Body of pancreas (tissue), 4 donors: Measurements from ENCODE around the gene RBBP8NL. TPM values are rescaled to one million over a fixed set of nuclear protein-coding genes. Genes with fewer than 3 reads are reported as not detected.

ENCODE experiments used
- ATAC-seq: fragments of 150-250 bp; one replicate; pipeline ENCODE4 v1.9.1; 2016
- DNase-seq, 4 donors: peaks; one replicate each; pipeline ENCODE4 v3.0.0-alpha.2; 2019
- H3K27ac ChIP-seq, 4 donors: fragments of 200-600 bp; sonication (generic); 1 replicate in 3 of 4; 2 replicates in 1 of 4; pipeline versions ENCODE4 v1.5.1 to v1.6.1; 2016 to 2019; ENCODE audit warnings: mild to moderate bottlenecking in 1 of 4, mixed read lengths in 1 of 4, moderate library complexity in 1 of 4
- H3K27me3 ChIP-seq, 2 donors: fragments of 200-600 bp; sonication (generic); one replicate each; pipeline ENCODE4 v1.6.0; 2016; ENCODE audit warnings: mild to moderate bottlenecking in 1 of 2
- H3K36me3 ChIP-seq, 2 donors: fragments of 200-600 bp; sonication (generic); replicated peaks in 1 of 2; 2 replicates each; pipeline ENCODE4 v1.5.1; 2016; ENCODE audit warnings: low read depth in 2 of 2; ENCODE audit not compliant: insufficient read depth in 1 of 2
- H3K4me1 ChIP-seq: fragments of 200-600 bp; sonication (generic); one replicate; pipeline ENCODE4 v1.6.0; 2016
- H3K4me3 ChIP-seq, 2 donors: fragments of 200-600 bp; sonication (generic); 1 replicate in 1 of 2; 2 replicates in 1 of 2; pipeline ENCODE4 v1.5.1; 2016 to 2019
- H3K9me3 ChIP-seq, 3 donors: fragments of 200-600 bp; sonication (generic); 1 replicate in 2 of 3; 2 replicates in 1 of 3; pipeline ENCODE4 v1.5.1; 2016
- CTCF ChIP-seq, 7 experiments: fragments of 450-650 bp in 4 of 7; fragments of 200-600 bp in 3 of 7; sonication (generic) in 3 of 7; IDR thresholded peaks; one replicate each; pipeline ENCODE4 v1.5.1; 2016 to 2019; ENCODE audit warnings: antibody characterized with exemption in 7 of 7
- POLR2A ChIP-seq, 3 donors: fragments of 450-650 bp; IDR thresholded peaks; one replicate each; pipeline ENCODE4 v1.6.1; 2016; ENCODE audit warnings: antibody characterized with exemption in 3 of 3, mild to moderate bottlenecking in 2 of 3
- whole genome bisulfite sequencing, 2 donors: methylation state at CpG; one replicate each; pipeline ENCODE4 v1.1.5; 2017; 5-methylcytosine and 5-hydroxymethylcytosine counted together
- intact Hi-C: fragments of 100-400 bp; cut with DNase I; formaldehyde crosslinking; loops from one replicate; pipeline ENCODE4 v1.15.1; 2023
- total RNA-seq, 2 donors: library from RNA; depleted of rRNA; stranded (reverse); fragments of >200 nt; gene quantifications; one replicate each; pipeline ENCODE4 v1.1.0, GENCODE V29; 2016

RBBP8NL gene
- total RNA-seq, 2 donors from 2014 or later, result 2.3 TPM

DNA sequence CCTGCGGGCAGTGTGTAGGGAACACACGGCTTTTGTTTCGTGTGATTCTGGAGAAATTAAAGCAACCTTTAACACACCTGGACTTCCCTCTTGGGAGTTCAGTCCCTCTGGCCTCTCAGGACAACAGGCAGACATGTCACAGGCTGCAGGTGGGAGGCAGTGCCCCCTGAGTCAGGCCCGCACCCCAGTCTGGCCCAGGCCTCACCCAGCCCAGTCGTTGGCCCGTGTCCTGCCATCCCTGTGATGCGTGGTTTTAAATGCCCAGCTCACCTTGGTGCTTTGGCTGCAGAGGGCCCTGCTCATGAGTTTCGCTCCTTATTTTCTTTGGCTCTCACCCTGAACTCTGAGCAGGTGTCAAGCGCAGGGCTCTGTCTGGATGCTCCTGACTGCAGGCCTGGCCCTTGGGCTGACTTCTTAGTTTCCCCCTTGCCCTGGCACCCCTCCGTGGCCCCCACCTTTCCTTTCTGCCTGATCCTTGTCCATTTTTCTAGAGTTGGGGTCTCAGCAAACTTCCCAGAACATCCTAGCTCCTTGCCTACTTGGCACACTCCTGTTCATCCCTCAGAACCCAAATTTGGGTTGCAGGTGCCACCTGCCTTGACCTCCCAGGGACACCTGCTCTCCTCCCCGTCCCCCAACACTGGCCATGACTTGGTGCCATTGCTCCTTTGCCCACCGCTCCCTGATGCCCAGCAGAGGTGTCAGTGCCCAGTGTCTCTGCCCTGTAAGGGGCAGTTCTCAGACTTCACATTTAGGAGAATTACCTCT is 18.1 kb downstream of the RBBP8NL start:
- intact Hi-C loops, result no loop called here
- TF ChIP-seq POLR2A (IDR thresholded peaks at IDR 0.05), result no peak
- TF ChIP-seq CTCF (IDR thresholded peaks at IDR 0.05), result no peak
- 61 to 71% methylated on average over 12 of the region's 12 CpGs for WGBS, 2 donors

DNA sequence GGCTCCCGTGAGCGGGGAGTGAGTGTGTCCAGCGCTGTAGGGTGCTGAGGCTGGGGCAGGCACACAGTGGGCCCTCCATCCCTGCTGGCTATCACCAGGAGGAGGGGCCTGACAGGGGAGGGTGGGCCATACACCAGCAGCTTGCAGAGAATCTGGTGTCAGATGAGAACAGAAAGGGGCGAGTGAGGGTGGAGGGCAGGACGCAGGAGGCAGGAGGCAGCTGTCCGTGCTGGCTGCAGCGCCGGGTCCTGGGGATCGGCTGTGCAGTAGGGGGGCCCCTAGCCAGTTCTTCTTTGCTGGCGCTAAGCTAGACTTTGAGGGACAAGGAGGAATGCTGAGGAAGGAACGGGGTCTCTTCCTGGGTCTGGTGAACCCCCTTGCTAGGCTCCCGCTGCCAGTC is 18.7 kb downstream of the RBBP8NL start:
- intact Hi-C loops, result no loop called here
- H3K9me3 ChIP-seq, result no peaks in the 10 kb centered on the region
- no peak overlapping the region for H3K27ac ChIP-seq
- no peaks in the 10 kb centered on the region for H3K27me3 ChIP-seq
- DNase-seq, result no peak
- H3K36me3 ChIP-seq, result no peaks in the 10 kb centered on the region
- no peak for ATAC-seq
- peaks cover 46% of the 10 kb centered on the region for H3K4me1 ChIP-seq
- WGBS, 2 donors, result 78 to 83% methylated on average over 6 to 12 of the region's 12 CpGs
- TF ChIP-seq POLR2A (IDR thresholded peaks at IDR 0.05), result no peak
- TF ChIP-seq CTCF (IDR thresholded peaks at IDR 0.05), result no peak
- no peak overlapping the region for H3K4me3 ChIP-seq

More for the DNA sequence above, 18.1 kb downstream of the RBBP8NL start:
- Histone ChIP-seq H3K27me3 (no peaks in the 10 kb centered on the region), H3K4me3 (no peak overlapping the region), H3K9me3 (no peaks in the 10 kb centered on the region), H3K27ac (no peak overlapping the region), H3K36me3 (no peaks in the 10 kb centered on the region), H3K4me1 (peaks cover 46% of the 10 kb centered on the region)
- ATAC-seq, result no peak
- DNase-seq, result no peak

GRCh38 chr20:62408055-62408454 is 19.3 kb downstream of the RBBP8NL start:
- intact Hi-C loops, result no loop called here
- H3K27ac ChIP-seq, result no peak overlapping the region
- H3K27me3 ChIP-seq, result no peaks in the 10 kb centered on the region
- H3K36me3 ChIP-seq, result no peaks in the 10 kb centered on the region
- H3K4me1 ChIP-seq, result peaks cover 46% of the 10 kb centered on the region
- no peak for ATAC-seq
- DNase-seq, result no peak
- 82 to 85% methylated on average over 12 to 15 of the region's 15 CpGs for WGBS, 2 donors
- H3K4me3 ChIP-seq, result no peak overlapping the region
- H3K9me3 ChIP-seq, result no peaks in the 10 kb centered on the region
- TF ChIP-seq POLR2A (IDR thresholded peaks at IDR 0.05) (no peak), CTCF (IDR thresholded peaks at IDR 0.05) (no peak)

DNA sequence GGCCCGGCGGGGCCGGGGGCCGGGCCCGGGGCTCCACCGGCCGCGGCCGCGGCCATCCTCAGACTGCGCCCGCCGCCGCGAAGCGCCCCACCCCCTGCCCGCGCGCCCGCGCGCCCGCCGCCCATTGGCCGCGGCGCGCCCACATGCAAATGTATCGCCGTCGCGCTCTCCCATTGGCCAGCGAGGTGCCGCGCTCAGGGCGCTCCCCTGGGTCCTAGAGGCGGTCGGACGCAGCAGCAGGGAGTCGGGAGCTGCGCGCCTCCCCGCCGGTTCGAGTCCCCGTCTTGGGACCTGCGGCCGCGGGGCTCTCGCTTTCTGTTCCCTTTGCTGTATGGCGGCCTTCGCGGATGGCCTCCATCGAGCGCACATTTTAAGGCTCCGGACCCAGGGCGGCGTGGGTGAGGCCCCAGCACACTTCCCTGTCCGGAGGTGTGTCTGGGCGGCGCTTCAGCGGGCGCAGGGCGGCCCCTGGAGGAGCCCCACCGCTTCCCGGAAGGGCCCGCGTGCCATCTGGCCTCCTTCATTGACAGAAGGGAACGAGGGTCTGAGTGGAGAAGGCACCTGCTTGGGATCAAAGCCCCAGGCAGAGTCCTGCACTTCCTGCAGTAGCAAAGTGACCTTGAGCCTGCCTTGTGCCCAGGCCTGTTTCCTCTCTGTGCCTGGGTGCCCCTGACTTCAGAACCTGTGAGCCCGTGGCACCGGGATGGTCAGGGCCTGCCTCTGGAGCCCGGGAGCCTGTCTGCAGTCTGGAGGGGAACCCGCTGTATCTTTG is 19.9 kb downstream of the RBBP8NL start, which contains the start of gene CABLES2:
Gene CABLES2, minus strand, starts transcription at position 65 of the 772 bp plus-strand sequence. Its CDS starts 9 bp downstream, at position 56.
- Histone ChIP-seq H3K27ac (peak within 1 kb of the TSS in 3 of 4 donors; percentile 4 to 44 (median 6)), H3K4me1 (peaks cover 46% of the 10 kb centered on the region), H3K4me3 (peak within 1 kb of the TSS in 1 of 2 donors; percentile 8), H3K9me3 (no peaks in the 10 kb centered on the region), H3K27me3 (no peaks in the 10 kb centered on the region), H3K36me3 (no peaks in the 10 kb centered on the region)
- WGBS, 2 donors, result 3 to 33% methylated on average over 4 to 70 of the region's 73 CpGs
- DNase-seq, result peak; percentile 93 to 96 (median 94)
- intact Hi-C loops, result no loop called here
- TF ChIP-seq POLR2A (IDR thresholded peaks at IDR 0.05), result no peak
- peak in 3 of 7 experiments; percentile 26 to 47 (median 31) for TF ChIP-seq CTCF (IDR thresholded peaks at IDR 0.05)
- ATAC-seq, result peak; percentile 95
